ENCODE measurements around the gene UMAD1.
"Not testable (repeated sequence)": the region's sequence is repeated elsewhere in the genome, so short reads cannot be mapped to it uniquely, and the experiment has no call there.

UMAD1 gene

DNA sequence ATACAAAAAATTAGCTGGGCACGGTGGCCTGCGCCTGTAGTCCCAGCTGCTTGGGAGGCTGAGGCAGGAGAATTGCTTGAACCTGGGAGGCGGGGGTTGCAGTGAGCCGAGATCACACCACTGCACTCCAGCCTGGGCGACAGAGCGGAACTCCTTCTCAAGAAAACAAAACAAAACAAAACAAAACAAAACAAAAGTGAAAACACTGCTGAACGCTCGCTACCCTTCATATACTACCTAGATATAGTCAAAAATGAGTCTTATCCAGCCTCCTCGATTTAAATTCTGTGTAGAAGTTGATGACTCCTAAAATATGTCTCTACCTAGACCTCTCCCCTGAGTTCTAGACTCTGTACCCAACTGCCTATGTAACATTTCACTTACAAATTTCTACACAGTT is 164.3 kb downstream of the UMAD1 start:
- DNase-seq = not testable (repeated sequence)

DNA sequence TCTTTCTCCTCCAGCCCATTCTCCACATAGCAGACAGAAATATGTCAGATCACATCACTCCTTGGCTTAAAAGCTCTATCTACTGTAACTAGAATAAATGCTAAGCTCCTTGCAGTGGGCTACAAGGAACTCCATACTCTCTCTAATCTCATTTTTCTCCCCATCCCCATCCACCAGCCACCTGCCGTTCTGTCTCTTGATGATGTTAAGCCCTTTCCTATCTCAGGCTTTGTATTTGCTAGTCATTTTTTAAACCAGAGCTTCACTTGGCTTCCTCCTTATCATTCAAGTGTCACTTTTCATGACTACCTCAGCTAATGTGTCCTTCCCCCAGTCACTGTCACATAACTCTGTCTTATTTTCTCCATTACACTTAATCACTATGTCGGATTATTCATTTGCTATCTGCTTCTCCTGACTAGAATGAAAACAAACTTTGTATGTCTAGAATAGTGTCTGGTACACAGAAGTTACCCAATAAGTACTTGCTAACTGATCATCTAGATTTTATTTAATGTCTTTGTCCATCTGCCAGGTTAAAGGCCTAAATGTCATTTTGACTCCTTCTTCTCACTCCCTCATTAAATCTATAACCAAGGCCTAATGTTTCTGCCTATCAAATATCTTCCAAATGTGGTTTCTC is 165.1 kb downstream of the UMAD1 start:
- DNase-seq = no peak

DNA sequence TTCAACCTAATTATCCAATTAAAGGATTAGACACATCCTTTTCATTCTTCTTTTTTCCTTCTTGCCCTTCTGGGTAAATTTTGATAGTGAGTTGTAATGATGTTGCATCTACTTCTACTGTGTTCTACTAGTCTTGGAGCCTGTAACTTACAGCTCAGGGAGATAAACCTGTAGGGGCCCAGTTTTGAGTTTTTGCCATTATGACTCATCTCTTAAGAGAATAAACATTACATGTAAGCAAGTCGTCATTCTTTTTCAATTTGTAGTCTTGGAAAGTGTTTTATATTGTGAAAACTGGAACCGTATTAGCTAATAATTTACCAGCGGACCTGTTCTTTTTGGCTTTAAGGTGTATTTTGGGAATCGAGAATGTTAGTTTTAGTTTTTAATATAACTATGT is 167.6 kb downstream of the UMAD1 start:
- no peak for DNase-seq

DNA sequence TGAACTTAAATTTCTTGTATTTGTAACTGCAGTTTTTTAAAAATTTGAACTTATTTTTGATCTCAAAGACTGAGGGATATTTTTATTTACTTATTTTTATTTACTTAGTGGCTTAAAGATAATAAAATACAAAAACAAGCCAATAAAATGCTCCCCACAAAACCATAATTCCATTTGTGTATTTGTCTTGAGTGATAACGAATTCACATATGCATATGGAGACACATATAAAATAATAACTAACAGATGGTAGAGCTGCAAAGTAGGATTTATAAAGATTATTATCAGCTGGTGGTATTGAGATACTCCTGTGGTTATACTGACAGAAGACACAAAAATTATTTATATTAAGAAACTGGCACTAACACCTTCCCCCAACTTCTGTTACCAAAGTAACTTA is 168.1 kb downstream of the UMAD1 start:
- DNase-seq = no peak

DNA sequence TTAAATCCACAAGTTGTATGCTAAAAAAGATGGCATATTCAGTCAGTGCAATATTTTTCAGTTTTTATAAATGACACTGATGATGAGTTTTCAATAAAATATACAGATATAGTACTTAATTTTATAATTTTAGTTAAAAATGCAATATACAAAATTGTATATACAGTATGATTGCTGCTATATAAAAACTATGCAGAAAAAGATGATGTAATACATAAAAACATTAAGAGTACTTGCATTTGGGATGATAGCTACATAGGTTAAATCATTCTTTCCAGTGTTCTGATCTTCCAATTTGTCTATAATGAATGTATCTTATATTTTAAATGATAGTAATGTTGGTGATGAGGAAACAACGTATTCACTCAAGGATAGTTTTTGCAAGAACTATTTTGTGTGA is 169.8 kb downstream of the UMAD1 start:
- no peak for DNase-seq

DNA sequence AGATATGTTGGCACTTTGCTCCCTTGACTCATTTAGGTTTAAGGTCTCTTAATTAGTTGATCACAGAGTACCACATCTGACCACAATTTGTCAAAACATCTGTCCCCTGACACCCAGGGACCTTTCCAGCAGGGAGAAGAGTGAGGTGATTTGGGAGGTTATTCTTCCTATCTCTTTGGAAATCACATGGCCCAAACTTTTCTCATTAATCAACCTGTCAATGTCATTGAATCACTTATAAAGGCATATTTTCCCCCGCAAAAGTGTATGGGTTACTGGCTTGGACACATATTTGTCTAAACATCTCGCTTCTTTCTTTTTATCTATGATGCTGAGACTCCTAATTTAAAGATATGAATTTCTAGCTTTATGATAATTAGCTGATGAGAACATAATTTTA is 170.3 kb downstream of the UMAD1 start:
- DNase-seq = no peak

DNA sequence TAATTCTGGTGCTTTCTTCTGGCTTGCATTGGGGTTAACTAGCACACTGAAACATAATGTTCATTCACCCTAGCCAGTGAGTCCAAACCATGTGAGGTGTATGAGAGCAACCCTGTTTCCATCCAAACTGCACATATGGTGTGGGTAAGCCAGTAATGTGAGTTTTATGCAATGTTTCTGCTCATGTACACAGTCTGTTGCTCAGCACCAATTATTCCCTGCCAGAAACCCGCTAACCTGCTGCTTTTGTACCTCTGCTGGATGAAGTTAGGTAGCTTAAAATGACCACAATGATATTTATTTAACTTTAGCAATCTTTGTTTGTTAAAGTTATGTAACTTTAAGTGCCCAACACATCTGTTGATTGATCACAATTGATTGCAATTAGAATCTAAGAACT is 171.6 kb downstream of the UMAD1 start:
- DNase-seq = no peak

DNA sequence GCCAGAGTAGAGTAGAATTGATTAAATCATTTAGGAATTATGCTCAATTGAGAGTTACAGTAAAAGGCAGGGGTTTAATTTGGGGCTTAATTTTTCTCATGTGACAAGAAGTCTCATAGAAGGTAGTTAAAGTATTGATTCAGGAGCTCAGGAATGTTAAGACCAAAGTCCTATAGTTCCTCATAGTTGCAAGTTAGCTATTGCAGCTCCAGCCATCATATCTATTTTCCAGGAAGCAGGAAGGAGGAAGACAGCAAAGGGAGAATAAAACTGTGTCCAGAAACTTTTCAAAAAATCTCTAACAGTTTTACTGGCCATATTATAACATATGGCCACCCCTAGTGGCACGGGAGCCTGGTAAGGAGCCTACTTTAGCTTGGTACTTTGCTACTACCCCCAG is 174.8 kb downstream of the UMAD1 start:
- no peak for DNase-seq

DNA sequence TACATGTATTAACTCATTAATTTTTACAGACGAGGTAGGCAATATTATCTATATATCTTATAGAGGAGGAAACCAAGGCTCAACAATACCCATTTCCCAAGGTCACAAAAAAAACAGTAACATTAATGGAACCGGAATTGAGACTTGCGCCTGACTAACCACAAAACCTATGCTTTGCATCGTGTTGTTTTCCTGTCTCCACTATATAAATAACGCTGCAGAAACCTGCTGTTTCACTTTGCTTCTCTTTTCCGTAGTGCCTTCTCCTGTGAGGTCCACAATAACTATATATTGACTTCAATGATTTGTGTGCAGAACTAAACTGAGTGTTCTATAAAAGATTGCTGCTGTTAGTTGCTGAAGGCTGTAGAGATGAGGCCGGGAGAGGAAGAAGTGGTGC is 175.5 kb downstream of the UMAD1 start:
- DNase-seq = no peak

DNA sequence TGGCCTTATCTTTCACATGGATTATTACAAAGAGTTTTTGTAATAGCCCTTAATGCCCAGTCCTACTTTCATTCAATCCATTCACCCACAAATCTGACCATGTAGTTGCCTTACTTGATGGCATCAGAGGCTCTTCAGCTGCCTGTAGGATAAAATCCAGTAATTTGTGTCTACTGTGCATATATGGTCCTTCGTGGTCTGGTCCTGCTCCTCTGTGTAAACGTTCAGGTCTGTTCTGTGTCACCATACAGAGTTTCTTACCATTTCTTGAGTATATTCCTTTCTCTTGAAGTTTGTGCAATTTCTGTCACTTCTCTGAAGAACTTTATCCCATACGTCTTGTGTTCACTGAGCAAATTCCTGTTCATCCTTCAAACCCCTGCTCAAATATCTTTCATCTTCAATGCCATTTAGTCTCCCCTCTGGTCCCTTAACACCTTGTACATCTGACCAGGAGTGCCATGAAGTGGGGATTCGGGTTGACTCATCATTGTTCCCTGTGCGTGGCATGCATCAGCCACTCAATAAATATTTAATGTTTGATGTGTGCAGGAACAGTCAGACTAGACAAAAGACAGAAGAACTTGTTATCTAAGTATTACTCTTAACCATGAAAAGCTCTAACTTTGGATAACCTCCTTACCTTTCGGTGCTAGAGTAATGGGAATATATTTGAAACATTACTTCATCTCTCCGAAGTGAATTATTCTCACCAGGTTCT is 176.4 kb downstream of the UMAD1 start:
- no peak for DNase-seq

DNA sequence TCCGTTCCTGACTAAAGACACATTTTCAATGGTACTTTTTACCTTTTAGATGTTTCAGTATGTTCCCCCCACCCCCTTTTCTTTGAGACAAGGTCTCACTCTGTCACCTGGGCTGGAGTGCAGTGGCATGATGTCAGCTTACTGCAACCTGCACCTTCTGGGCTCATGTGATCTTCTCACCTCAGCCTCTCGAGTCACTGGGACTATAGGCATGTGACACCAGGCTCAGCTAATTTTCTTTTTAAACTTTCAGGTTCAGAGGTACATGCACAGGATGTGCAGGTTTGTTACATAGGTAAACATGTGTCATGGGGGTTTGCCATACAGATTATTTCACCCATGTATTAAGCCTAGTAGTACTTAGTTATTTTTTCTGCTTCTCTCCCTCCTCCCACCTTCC is 177.2 kb downstream of the UMAD1 start:
- DNase-seq = no peak

DNA sequence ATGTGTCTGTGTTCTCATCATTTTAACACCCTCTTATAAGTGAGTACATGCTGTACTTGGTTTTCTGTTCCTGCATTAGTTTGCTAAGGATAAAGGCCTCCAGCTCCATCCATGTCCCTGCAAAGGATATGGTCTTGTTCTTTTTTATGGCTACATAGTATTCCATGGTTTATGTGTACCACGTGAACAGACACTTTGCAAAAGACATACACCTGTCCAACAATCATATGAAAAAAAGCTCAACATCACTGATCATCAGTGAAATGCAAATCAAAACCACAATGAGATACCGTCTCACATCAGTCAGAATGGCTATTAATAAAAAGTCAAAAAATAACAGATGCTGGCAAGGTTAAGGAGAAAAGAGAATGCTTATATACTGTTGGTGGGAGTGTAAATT is 177.6 kb downstream of the UMAD1 start:
- not testable (repeated sequence) for DNase-seq

DNA sequence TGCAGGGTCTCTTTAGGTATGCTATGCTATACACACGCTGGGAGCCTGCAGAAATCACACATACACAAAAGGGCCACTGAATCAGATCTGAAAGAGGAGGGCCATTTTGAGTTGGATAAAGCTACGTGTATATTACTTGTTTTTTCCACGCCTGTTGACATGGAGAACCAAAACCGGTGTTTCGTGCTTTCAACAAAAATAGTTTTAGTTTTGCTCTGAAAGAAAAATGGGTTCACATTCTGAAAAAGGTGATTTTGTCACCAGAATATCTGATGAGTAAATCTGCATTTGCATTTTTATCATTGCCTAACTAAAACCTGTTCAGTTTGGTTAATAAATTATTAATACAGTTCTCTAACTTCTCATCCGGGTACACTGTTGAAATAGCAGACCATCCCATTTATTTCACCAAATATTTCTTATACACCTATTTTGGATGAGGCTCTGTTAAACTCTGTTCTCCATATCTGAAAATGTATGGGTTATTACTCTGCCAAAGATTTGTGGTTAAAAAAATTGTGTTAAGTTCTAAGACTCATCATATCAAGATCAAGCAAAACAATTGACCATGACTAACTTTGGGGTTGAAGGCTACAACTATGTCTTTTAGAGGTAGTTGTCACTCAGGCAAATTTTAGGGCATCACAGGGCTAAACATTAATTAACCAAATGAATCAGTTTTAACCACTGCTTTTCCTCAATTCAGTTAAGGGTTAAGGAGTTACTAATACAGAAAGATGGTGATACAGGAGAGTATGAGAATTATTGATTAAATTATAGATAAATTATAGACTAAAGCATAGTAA is 179.1 kb downstream of the UMAD1 start:
- DNase-seq = no peak

DNA sequence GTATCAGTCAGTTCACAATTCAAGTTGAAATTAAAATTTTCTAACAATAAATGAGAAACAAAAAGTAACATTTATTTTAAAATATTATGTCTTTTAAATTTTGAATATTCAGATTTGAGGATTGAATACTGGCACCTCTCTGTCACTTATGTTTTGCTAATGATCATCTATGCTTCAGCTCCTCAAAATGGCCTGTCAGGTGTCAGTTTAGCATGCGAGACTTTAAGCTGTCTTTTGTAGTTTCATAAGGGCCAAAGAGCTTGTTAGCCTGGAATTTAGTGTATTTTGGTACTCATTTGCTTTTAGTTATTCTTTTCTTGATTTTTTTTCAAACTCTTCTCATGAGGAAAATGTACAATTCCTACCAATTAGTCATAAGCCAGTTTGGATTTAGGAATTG is 179.9 kb downstream of the UMAD1 start:
- no peak for DNase-seq

DNA sequence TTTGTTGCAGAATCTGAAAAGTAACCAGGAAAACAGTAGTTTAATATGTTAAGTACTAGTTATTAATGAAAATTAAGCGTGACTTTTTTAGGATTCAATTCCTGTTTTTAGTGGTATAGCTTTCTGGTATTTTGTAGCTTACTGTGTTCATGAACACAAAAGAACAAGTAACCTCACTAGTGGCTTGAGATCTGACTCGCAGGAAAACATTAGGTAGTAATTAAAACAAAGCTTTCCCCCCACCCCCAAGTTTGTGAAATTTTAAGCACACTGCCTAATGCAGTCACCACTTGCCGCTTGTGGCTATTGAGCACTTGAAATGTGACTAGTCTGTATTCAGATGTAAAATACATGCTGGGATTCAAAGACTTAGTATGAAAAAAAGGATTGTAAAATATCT is 180.4 kb downstream of the UMAD1 start:
- no peak for DNase-seq

DNA sequence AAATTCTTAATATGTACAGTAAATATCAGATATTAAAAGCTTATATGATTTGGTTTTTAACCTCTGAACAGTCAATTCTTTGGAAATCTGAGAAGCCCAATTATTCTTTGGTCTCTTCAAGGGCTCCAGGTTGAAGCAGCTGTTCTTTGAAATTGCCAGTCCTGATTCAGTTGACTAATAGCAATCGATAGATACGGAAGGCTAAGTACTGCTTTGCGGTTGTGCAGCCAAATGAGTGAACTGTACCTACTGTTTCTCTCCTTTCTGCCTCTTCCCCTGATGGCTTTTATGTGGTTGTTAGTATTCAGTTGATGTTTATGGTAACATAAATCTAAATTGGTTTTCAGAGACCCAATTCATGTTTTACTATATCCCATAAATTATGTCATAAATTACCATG is 181.0 kb downstream of the UMAD1 start:
- DNase-seq = no peak

DNA sequence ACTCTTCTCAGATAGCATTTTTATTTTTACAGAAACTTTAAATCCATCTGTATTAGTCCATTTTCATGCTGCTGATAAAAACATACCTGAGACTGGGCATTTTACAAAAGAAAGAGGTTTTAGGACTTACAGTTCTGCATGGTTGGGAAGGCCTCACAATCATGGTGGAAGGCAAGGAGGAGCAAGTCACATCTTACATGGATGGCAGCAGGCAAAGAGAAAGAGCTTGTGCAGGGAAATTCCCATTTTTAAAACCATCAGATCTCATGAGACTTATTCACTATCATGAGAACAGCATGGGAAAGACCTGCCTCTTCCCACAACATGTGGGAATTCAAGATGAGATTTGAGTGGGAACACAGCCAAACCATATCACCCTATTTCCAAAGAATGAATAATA is 184.7 kb downstream of the UMAD1 start:
- not testable (repeated sequence) for DNase-seq

DNA sequence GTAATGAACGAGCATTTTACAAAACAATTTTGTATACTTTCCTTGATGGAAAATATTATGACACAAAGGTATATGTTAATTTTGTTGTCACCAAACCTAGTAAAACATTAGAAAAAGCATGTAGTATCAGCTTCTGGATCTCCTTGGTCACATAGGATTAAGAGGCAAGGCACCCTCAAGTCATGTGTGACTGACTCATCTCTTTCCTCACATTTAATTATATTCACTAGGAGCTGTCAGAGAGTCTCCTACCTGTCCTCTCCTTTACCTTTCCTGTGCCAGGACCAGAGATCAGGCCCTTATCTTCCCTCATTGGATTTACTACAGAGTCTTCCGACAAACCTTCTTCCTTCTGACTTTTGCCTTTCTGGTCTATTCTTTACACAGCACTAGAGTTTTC is 189.1 kb downstream of the UMAD1 start:
- no peak for DNase-seq

DNA sequence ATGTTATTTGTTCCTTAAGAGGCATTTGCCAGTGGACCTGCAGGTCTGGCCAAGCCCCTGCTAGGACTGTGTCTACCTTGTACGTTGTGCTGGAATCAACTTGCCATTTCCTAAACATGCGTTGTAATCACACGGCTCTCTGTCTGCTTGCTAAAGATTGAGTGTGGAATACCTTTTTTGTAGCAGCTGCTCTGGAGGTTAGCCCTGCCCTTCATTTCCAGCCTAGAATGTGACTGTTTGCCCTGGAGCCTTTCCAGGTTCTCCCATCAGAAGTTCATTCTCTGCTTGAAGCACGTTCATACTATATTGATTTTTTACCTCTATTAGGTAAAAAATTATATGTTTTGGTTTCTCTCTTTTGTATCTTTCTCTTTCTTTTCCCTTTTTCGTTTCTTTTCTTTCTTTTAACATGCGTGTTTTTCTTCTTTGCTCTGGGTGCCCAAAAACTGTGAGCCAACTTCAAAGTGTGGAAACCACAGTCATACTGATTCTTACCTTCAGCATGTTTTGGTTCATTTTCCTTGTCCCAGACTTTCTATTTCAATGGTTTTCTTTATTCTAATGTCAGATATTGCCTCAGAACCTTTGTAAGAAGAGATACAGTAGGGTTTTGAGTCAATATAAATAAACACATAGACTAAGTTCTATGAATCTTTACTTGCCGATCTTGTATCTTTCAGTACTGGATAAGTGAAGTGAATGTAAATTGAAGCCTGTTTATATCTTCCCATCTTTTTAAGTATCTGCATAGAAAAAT is 189.7 kb downstream of the UMAD1 start:
- DNase-seq = no peak

DNA sequence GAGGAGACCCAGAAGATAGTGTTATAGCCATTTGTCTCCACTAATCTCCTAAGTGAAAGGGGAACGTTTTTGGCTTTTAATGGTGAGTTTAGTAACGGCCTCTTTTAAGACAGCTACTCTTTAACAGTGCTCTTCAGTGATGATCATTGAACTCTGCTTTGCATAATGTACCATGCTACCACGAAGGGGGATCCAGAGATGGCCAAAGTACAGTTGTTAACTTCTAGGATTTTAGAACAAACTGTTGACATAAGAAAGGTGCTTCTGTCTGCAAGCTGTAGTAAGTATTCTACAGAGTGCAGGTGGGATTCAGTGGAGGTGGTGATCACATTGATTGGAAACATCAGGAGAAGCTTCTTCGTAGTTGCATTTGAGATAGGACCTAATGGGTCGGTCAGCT is 192.0 kb downstream of the UMAD1 start:
- DNase-seq = no peak

DNA sequence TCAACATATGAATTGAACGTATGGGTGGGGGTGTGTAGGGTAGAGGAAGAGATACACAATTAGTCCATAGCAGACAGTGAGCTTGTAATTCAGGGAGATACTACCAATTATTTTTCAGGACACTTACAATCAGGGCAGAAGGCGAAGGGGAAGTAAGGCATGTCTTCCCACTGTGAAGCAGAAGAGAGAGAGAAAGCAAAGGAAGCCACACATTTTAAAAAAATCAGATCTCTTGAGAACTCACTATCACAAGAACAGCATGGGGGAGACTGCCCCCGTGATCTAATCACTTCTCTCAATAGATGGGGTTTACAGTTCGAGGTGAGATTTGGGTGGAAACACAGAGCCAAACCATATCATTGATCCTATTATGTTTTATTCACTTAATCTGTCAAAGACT is 194.2 kb downstream of the UMAD1 start:
- DNase-seq = no peak

DNA sequence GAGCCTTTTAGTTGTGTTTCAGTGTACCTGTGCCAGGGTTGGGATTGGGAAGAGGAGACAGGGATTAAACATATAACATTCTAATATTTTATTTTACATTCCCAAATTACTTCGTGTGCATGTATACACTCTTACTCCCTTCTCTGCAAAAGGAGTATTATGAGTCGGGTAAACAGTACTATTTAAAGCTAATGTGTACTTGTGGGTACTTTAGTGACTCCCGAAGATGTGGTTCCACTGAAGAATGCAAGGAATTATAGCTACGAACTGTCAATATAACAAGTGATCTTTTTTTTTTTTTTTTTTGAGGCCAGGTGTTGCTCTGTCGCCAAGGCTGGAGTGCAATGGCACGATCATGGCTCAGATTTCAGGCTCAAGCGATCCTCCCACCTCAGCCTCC is 200.5 kb downstream of the UMAD1 start:
- no peak for DNase-seq

DNA sequence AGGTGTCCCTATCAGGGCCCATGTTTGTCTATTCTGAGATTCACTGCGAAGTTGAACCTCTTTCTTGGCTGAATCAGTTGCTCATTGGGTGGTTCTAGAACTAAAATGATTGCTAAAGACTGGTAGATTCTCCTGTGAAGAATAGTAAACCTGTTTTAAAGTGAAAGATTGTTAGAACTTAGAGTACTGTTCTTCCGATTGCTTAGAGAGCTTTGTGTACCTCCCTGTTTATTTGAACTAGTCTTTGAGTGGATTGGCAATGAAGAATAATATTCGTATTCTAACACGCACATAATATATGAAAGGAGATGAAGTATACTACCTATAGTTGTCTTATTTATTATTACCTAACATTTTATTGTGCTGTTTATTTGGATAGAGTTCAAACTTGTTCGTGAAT is 202.7 kb downstream of the UMAD1 start:
- DNase-seq = no peak

Data from femur (tissue), 1 donor.